ENCODE measurements around the gene GPR156.

GPR156 gene

DNA sequence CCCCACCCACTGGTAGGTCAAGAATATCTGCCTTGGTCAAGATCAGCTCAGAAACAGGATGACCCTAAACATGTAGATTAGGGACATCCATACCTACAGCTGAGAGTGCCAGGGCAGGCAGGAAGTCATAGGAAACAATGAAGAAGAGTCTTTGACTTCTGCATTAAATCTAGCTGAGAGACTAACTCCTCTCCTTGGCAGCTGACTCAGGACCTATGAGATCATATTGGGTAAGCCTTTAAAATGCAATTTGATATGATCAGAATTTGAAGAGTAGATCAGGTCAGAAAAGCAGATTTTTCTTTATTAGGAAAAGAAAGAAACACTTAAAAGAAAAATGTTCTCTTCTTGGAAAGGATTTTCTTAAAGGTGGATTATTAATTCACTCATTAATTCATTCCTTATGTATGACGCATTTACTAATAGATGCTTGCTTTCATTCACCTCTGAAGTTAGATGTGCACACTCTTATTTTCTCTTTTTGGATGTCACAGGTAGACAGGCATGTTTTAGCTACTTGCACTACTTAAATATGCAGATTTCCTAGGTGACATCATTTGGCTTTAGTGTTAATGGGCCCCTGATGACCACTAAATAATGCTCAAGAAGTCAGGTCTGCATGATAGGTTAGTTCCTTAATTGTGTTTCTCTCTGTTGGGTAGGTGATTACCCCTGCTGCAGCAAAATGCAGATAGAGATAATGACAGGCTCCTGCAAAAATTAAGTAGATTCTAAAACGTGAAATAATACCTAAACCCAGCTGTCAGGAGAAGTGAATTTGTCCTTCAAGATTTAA, 155.1 kb downstream of the GPR156 start:
- H3K9ac ChIP-seq (ENCODE audit: low read length in 2 of 2), result no peak overlapping the region
- no peaks in the 10 kb centered on the region for H3K9me3 ChIP-seq (ENCODE audit: control insufficient read depth in 2 of 2, low read length in 2 of 2)

GRCh38 chr3:120129051-120129450, 156.0 kb downstream of the GPR156 start:
- Histone ChIP-seq H3K9me3 (ENCODE audit: control insufficient read depth in 2 of 2, low read length in 2 of 2) (no peaks in the 10 kb centered on the region), H3K36me3 (ENCODE audit: control insufficient read depth in 2 of 2, insufficient read depth in 2 of 2, low read length in 2 of 2) (no peaks in the 10 kb centered on the region), H3K27ac (ENCODE audit: low read length) (no peak overlapping the region), H3K4me1 (ENCODE audit: control insufficient read depth, insufficient read depth, low read length) (no peaks in the 10 kb centered on the region), H3K4me3 (ENCODE audit: low read length in 2 of 2) (no peak overlapping the region), H3K9ac (ENCODE audit: low read length in 2 of 2) (no peak overlapping the region), H3K27me3 (ENCODE audit: control insufficient read depth in 1 of 2, insufficient read depth in 2 of 2, low read length in 2 of 2) (no peaks in the 10 kb centered on the region)

More for the DNA sequence above, 155.1 kb downstream of the GPR156 start:
- no peak overlapping the region for H3K27ac ChIP-seq (ENCODE audit: low read length)
- no peak overlapping the region for H3K4me3 ChIP-seq (ENCODE audit: low read length in 2 of 2)
- H3K36me3 ChIP-seq (ENCODE audit: control insufficient read depth in 2 of 2, insufficient read depth in 2 of 2, low read length in 2 of 2), result no peaks in the 10 kb centered on the region
- no peaks in the 10 kb centered on the region for H3K27me3 ChIP-seq (ENCODE audit: control insufficient read depth in 1 of 2, insufficient read depth in 2 of 2, low read length in 2 of 2)
- H3K4me1 ChIP-seq (ENCODE audit: control insufficient read depth, insufficient read depth, low read length), result no peaks in the 10 kb centered on the region

GRCh38 chr3:120125992-120126391, 159.0 kb downstream of the GPR156 start:
- no peak overlapping the region for H3K4me3 ChIP-seq (ENCODE audit: low read length in 2 of 2)
- H3K27me3 ChIP-seq (ENCODE audit: control insufficient read depth in 1 of 2, insufficient read depth in 2 of 2, low read length in 2 of 2), result no peaks in the 10 kb centered on the region
- H3K27ac ChIP-seq (ENCODE audit: low read length), result no peak overlapping the region
- no peaks in the 10 kb centered on the region for H3K36me3 ChIP-seq (ENCODE audit: control insufficient read depth in 2 of 2, insufficient read depth in 2 of 2, low read length in 2 of 2)
- H3K9me3 ChIP-seq (ENCODE audit: control insufficient read depth in 2 of 2, low read length in 2 of 2), result no peaks in the 10 kb centered on the region
- no peak overlapping the region for H3K9ac ChIP-seq (ENCODE audit: low read length in 2 of 2)
- H3K4me1 ChIP-seq (ENCODE audit: control insufficient read depth, insufficient read depth, low read length), result no peaks in the 10 kb centered on the region

DNA sequence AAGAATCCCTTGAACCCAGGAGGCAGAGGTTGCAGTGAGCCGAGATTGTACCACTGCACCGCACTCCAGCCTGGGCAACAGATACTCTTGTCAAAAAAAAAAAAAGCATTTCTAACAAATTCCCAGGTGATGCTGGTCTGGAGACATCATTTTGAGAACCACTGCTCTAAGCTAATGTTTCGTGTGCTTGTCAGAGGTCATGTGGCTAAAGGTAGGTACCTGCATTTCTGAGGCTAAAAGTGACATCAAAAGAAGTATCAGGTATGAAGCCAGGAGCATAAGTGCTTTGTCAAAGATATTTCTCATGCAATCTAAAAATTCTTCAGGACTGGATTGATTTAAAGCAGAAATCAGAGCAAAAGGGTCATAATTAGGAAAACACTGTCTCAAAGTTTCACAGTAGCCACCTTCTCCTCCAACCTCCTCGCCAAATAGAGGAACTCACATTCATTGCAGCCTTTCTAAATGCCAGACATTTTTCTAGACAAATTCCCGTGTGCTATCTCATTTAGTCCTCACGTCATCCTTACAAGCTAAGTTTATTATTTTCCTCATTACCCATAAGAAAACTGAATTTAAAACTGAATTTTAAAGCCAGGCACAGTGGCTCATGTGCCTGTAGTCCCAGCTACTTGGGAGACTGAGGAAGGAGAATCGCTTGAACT, 165.0 kb downstream of the GPR156 start:
- H3K9me3 ChIP-seq (ENCODE audit: control insufficient read depth in 2 of 2, low read length in 2 of 2), result no peaks in the 10 kb centered on the region
- no peak overlapping the region for H3K4me3 ChIP-seq (ENCODE audit: low read length in 2 of 2)
- no peak overlapping the region for H3K9ac ChIP-seq (ENCODE audit: low read length in 2 of 2)
- no peaks in the 10 kb centered on the region for H3K36me3 ChIP-seq (ENCODE audit: control insufficient read depth in 2 of 2, insufficient read depth in 2 of 2, low read length in 2 of 2)
- H3K27ac ChIP-seq (ENCODE audit: low read length), result no peak overlapping the region
- H3K4me1 ChIP-seq (ENCODE audit: control insufficient read depth, insufficient read depth, low read length), result no peaks in the 10 kb centered on the region
- H3K27me3 ChIP-seq (ENCODE audit: control insufficient read depth in 1 of 2, insufficient read depth in 2 of 2, low read length in 2 of 2), result no peaks in the 10 kb centered on the region
